AG08395 (cell line): ENCODE results near the gene HIPK1.
A peak's percentile ranks its signal among the peaks of the same experiment; 100 is the strongest.
"Not testable (repeated sequence)": the region's sequence is repeated elsewhere in the genome, so short reads cannot be mapped to it uniquely, and the experiment has no call there.

ENCODE experiments used
- DNase-seq: peaks from one replicate; pipeline ENCODE4 v3.0.0; 2012; ENCODE audit warnings: mixed read lengths, low spot score

HIPK1 gene

DNA sequence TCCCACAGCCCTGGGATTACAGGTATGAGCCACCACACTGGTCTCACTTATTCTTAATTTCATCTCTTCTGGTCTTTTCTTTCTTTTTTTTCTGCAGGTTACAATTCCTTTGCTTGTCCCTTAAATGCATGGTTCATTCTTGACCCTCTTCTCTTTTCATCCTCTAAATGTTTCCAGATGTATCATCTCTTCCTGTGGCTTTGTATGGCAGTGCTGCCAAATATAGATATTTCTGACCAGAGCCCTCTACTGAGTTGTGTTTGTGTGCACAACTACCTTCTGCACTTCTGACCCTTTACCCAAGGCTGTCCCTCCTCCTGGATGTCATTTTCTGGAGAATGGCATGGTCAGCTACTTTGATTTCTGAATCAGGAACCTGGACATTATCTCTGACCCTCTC, 82.7 kb downstream of the HIPK1 start:
- DNase-seq = peak; percentile 52

DNA sequence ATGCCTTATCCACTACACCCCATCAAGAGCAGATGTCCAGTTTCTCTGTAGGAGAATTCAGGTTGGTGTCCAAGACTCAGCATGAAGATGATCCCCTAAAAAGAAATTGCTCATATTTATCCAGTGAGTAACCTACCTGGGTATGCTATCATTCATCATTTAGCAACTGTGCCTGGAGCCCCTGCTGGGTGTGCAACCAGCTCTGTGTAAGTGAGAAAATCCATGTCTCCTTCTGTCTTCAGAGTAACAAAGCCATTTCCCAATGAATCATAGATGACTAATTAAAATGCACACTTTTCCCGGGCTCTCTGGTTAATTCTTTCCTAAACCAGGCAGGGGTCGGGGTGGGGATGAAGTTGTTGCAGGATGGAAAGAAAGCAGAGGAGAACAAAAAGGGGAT, 86.0 kb downstream of the HIPK1 start:
- peak; percentile 18 for DNase-seq

DNA sequence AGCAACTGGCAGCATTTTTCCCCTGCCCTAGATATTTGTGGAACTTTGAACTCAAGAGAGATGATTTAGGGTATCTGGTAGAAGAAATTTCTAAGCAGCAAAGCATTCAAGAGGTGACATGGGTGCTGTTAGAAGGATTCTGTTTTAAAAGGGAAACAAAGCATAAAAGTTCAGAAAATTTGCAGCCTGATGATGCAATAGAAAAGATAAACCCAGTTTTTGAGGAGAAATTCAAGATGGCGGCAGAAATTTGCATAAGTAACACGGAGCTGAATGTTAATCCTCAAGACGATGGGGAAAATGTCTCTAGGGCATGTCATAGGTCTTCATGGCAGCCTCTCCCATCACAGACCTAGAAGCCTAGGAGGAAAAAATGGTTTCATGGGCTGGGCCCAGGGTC, 90.6 kb downstream of the HIPK1 start:
- not testable (repeated sequence) for DNase-seq

DNA sequence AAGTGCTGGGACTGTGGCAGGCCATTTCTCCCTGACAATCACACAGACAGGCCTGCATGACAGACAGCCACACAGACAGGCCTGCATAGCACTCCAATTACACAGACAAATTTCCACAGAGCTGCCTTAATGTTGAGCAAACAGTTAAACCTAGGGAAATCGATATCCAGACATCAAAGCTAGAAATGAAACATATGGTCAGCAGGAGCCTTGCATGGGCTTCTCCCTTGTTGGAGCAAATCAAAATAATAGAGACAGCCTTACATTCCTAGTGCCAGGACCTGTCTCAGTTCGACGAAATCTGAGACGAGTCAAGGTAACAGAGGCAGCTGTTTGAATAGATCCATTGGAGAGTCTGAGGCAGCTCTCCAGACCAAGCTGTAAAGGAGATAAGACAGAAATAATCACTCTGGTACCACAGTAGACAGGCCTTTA, 92.6 kb downstream of the HIPK1 start:
- no peak for DNase-seq

GRCh38 chr1:114022877-114023276, 93.8 kb downstream of the HIPK1 start:
- DNase-seq = no peak

DNA sequence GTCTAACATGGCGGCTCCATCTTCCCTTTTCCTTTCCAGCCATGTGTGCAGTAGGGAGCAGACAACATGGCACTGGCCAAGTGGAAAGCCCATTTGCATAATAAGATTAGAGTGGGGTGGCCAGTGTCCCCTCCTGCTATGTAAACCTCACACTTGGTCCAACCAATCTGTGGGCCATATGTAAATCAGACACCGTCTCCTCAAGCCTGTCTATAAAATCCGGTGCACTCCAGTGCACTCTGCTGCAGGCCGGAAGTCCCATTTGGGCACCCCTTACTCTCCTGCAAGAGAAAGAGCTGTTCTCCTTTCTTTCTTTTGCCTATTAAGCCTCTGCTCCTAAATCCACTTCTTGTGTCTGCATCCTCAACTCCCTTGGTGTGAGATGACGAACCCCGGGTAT, 94.3 kb downstream of the HIPK1 start:
- no peak for DNase-seq

GRCh38 chr1:114024049-114024448, 94.9 kb downstream of the HIPK1 start:
- no peak for DNase-seq

- DNase-seq = peak; percentile 21
These were observed 96.7 kb downstream of the HIPK1 start for GRCh38 chr1:114025609-114026401.

GRCh38 chr1:114026797-114027196, 97.7 kb downstream of the HIPK1 start:
- DNase-seq = no peak
